ENCODE data around the gene PLCH1.

- TF ChIP-seq EZH2 (IDR thresholded peaks at IDR 0.05; ENCODE audit: borderline replicate concordance, low read depth, low read length, severe bottlenecking) (no peak), CTCF (IDR thresholded peaks at IDR 0.05; ENCODE audit: borderline replicate concordance, extremely low read depth, low read length, poor library complexity, severe bottlenecking) (no peak)
Measured at GRCh38 chr3:155369244-155369643, 375.6 kb downstream of the PLCH1 start.

Measured in DND-41 (cell line).